WTC11 (cell line): ENCODE data around the gene CBX5. TPM values are rescaled to one million over a fixed set of nuclear protein-coding genes. Genes with fewer than 3 reads are reported as not detected.
"Not testable (repeated sequence)": the region's sequence is repeated elsewhere in the genome, so short reads cannot be mapped to it uniquely, and the experiment has no call there.

Source experiments
- ATAC-seq: fragments of 200-7000 bp; cut with Tn5 transposase; 2 replicates; pipeline ENCODE4 v1.10.0; 2021; ENCODE audit warnings: mild to moderate bottlenecking, moderate library complexity
- CTCF ChIA-PET: fragments of 300-600 bp; sonication (Branson Sonifier 250); formaldehyde crosslinking; loops from one replicate; lab custom pipeline; 2021; ENCODE audit warnings: antibody characterized with exemption; lab: Charles Lee
- POLR2A ChIA-PET: fragments of 350-600 bp; sonication (Branson Sonifier 250); formaldehyde crosslinking; loops from one replicate; lab custom pipeline; 2021; ENCODE audit warnings: antibody characterized with exemption; lab: Charles Lee
- DNase-seq: peaks from one replicate; pipeline ENCODE4 v3.0.0; 2021; ENCODE audit warnings: low spot score
- H3K27ac Mint-ChIP-seq: 2 replicates; pipeline ENCODE4 v1.8.0; 2021; ENCODE audit warnings: mixed read lengths
- H3K27me3 Mint-ChIP-seq: 2 replicates; pipeline ENCODE4 v1.8.0; 2021; ENCODE audit warnings: low read depth, mild to moderate bottlenecking, moderate library complexity, mixed read lengths
- H3K36me3 Mint-ChIP-seq: 2 replicates; pipeline ENCODE4 v1.8.0; 2021; ENCODE audit warnings: mixed read lengths
- H3K4me1 Mint-ChIP-seq: 2 replicates; pipeline ENCODE4 v1.8.0; 2022; ENCODE audit warnings: mixed read lengths
- H3K4me3 Mint-ChIP-seq: 2 replicates; pipeline ENCODE4 v1.8.0; 2021; ENCODE audit warnings: mild to moderate bottlenecking, moderate library complexity, mixed read lengths
- H3K9me3 Mint-ChIP-seq: 2 replicates; pipeline ENCODE4 v1.8.0; 2021; ENCODE audit warnings: mixed read lengths
- AR ChIP-seq: fragments of 250-450 bp; sonication (Bioruptor Pico); IDR thresholded peaks from 2 replicates; pipeline ENCODE4 v1.9.0; 2021; ENCODE audit warnings: mild to moderate bottlenecking
- ATF1 ChIP-seq: sonication (generic); formaldehyde crosslinking; IDR thresholded peaks from 2 replicates; pipeline ENCODE4 v1.8.1; 2023; ENCODE audit warnings: mild to moderate bottlenecking, moderate library complexity, missing genetic modification reagents
- ELF4 ChIP-seq: sonication (generic); formaldehyde crosslinking; IDR thresholded peaks from 2 replicates; pipeline ENCODE4 v1.8.1; 2022; ENCODE audit warnings: low read depth, mild to moderate bottlenecking, moderate library complexity, missing genetic modification reagents
- EMX1 ChIP-seq: fragments of 250-450 bp; sonication (Bioruptor Pico); IDR thresholded peaks from 2 replicates; pipeline ENCODE4 v1.8.0; 2021; ENCODE audit warnings: mild to moderate bottlenecking
- HMGA2 ChIP-seq: fragments of 250-450 bp; sonication (Bioruptor Pico); IDR thresholded peaks from 2 replicates; pipeline ENCODE4 v1.4.0; 2021; ENCODE audit warnings: mild to moderate bottlenecking, moderate library complexity
- JUN ChIP-seq: sonication (generic); formaldehyde crosslinking; IDR thresholded peaks from 2 replicates; pipeline ENCODE4 v1.8.0; 2023; ENCODE audit warnings: mild to moderate bottlenecking, missing genetic modification reagents
- OVOL2 ChIP-seq: fragments of 250-450 bp; sonication (Bioruptor Pico); IDR thresholded peaks from 2 replicates; pipeline ENCODE4 v1.9.0; 2021; ENCODE audit warnings: mild to moderate bottlenecking, borderline replicate concordance
- RELA ChIP-seq: sonication (generic); formaldehyde crosslinking; IDR thresholded peaks from 2 replicates; pipeline ENCODE4 v1.8.1; 2022; ENCODE audit warnings: missing genetic modification reagents, mild to moderate bottlenecking, borderline replicate concordance
- SMAD3 ChIP-seq: sonication (generic); formaldehyde crosslinking; IDR thresholded peaks from 2 replicates; pipeline ENCODE4 v1.8.0; 2022; ENCODE audit warnings: missing genetic modification reagents, mild to moderate bottlenecking, borderline replicate concordance
- SOX15 ChIP-seq: fragments of 250-450 bp; sonication (Bioruptor Pico); IDR thresholded peaks from 2 replicates; pipeline ENCODE4 v1.9.0; 2021; ENCODE audit warnings: mild to moderate bottlenecking
- ZNF423 ChIP-seq: fragments of 250-450 bp; sonication (Bioruptor Pico); IDR thresholded peaks from 2 replicates; pipeline ENCODE4 v2.1.2; 2022; ENCODE audit warnings: mild to moderate bottlenecking, moderate library complexity
- total RNA-seq: library from RNA; stranded (reverse); gene quantifications from 3 replicates; pipeline ENCODE4 v1.2.3, GENCODE V29; 2021
- TF ChIP-seq, protein P1 (sequence below): sonication (generic); formaldehyde crosslinking; IDR thresholded peaks from 2 replicates; pipeline ENCODE4 v1.8.0; 2022; ENCODE audit warnings: mild to moderate bottlenecking, missing genetic modification reagents
- TF ChIP-seq, protein P2 (sequence below): sonication (generic); formaldehyde crosslinking; IDR thresholded peaks from 2 replicates; pipeline ENCODE4 v1.8.0; 2023; ENCODE audit warnings: missing genetic modification reagents, mild to moderate bottlenecking, borderline replicate concordance

Gene CBX5
- total RNA-seq, 1 experiment from 2014 or later, result 182 TPM

DNA sequence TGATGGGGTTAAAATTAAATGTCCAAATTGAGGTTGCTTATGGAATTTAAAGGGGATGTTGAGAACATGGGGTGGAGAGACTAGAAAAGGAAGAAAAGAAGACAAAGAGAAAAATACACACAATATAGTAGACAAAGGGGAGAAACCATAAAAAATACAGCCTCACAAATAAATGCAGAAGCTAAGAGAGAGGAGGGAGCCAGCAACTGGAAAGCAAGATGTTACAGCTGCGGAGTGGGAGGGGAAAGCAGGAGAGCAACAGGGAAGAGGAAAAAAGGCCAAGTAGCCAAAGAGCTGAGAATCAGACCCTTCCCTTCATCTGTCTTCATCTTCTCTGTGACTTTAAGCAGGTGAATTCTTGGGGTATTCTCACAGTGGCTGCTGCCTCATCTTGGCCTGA, 51.5 kb downstream of the CBX5 start:
- POLR2A ChIA-PET, result interaction anchor here (0.9 kb wide), 1 partner anchor 52 kb away, joined by 4 read pairs; the partner anchor contains the start of gene HNRNPA1
- H3K9me3 Mint-ChIP-seq, result no peaks in the 10 kb centered on the region

GRCh38 chr12:54227927-54228326, 52.0 kb downstream of the CBX5 start:
- not testable (repeated sequence) for H3K27ac Mint-ChIP-seq, ATAC-seq, H3K4me3 Mint-ChIP-seq, DNase-seq, H3K4me1 Mint-ChIP-seq, H3K9me3 Mint-ChIP-seq, H3K27me3 Mint-ChIP-seq, H3K36me3 Mint-ChIP-seq
- CTCF ChIA-PET, result interaction anchor here (0.6 to 3.5 kb wide), 12 partner anchors 8 to 172 kb away, joined by 3 to 14 read pairs (median 4); partner anchors contain the start of gene COPZ1
- POLR2A ChIA-PET, result interaction anchor here (0.9 kb wide), 1 partner anchor 52 kb away, joined by 4 read pairs; the partner anchor contains the start of gene HNRNPA1

More for the DNA sequence above, 51.5 kb downstream of the CBX5 start:
- CTCF ChIA-PET, result interaction anchor here (0.8 to 3.5 kb wide), 10 partner anchors 8 to 171 kb away, joined by 3 to 14 read pairs (median 5); partner anchors contain the start of gene COPZ1
- no peak overlapping the region for H3K4me3 Mint-ChIP-seq
- H3K36me3 Mint-ChIP-seq, result no peaks in the 10 kb centered on the region
- H3K27me3 Mint-ChIP-seq, result no peaks in the 10 kb centered on the region
- no peak overlapping the region for H3K27ac Mint-ChIP-seq
- DNase-seq (no peak), ATAC-seq (no peak)
- H3K4me1 Mint-ChIP-seq, result peaks cover 11% of the 10 kb centered on the region
- no peak for TF ChIP-seq AR (CRISPR knock-in tag)

- Mint-ChIP-seq H3K27ac (no peak overlapping the region), H3K27me3 (no peaks in the 10 kb centered on the region), H3K4me1 (peaks cover 6% of the 10 kb centered on the region), H3K36me3 (no peaks in the 10 kb centered on the region), H3K4me3 (no peak overlapping the region), H3K9me3 (no peaks in the 10 kb centered on the region)
- ChIA-PET CTCF (interaction anchor here (0.6 to 3.5 kb wide), 11 partner anchors 9 to 172 kb away, joined by 3 to 14 read pairs (median 4); partner anchors contain the start of gene COPZ1), POLR2A (no interaction called here)
- DNase-seq, result no peak
- ATAC-seq, result peak; percentile 33
- TF ChIP-seq RELA (CRISPR knock-in tag) (no peak), ZNF423 (CRISPR knock-in tag) (no peak), SMAD3 (CRISPR knock-in tag) (no peak), JUN (CRISPR knock-in tag) (no peak), ATF1 (CRISPR knock-in tag) (no peak), EMX1 (no peak), HMGA2 (no peak), ELF4 (CRISPR knock-in tag) (no peak), SOX15 (CRISPR knock-in tag) (no peak), OVOL2 (CRISPR knock-in tag) (no peak)
- TF ChIP-seq, protein P1, sequence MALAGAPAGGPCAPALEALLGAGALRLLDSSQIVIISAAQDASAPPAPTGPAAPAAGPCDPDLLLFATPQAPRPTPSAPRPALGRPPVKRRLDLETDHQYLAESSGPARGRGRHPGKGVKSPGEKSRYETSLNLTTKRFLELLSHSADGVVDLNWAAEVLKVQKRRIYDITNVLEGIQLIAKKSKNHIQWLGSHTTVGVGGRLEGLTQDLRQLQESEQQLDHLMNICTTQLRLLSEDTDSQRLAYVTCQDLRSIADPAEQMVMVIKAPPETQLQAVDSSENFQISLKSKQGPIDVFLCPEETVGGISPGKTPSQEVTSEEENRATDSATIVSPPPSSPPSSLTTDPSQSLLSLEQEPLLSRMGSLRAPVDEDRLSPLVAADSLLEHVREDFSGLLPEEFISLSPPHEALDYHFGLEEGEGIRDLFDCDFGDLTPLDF (CRISPR knock-in tag), result no peak
- TF ChIP-seq, protein P2, sequence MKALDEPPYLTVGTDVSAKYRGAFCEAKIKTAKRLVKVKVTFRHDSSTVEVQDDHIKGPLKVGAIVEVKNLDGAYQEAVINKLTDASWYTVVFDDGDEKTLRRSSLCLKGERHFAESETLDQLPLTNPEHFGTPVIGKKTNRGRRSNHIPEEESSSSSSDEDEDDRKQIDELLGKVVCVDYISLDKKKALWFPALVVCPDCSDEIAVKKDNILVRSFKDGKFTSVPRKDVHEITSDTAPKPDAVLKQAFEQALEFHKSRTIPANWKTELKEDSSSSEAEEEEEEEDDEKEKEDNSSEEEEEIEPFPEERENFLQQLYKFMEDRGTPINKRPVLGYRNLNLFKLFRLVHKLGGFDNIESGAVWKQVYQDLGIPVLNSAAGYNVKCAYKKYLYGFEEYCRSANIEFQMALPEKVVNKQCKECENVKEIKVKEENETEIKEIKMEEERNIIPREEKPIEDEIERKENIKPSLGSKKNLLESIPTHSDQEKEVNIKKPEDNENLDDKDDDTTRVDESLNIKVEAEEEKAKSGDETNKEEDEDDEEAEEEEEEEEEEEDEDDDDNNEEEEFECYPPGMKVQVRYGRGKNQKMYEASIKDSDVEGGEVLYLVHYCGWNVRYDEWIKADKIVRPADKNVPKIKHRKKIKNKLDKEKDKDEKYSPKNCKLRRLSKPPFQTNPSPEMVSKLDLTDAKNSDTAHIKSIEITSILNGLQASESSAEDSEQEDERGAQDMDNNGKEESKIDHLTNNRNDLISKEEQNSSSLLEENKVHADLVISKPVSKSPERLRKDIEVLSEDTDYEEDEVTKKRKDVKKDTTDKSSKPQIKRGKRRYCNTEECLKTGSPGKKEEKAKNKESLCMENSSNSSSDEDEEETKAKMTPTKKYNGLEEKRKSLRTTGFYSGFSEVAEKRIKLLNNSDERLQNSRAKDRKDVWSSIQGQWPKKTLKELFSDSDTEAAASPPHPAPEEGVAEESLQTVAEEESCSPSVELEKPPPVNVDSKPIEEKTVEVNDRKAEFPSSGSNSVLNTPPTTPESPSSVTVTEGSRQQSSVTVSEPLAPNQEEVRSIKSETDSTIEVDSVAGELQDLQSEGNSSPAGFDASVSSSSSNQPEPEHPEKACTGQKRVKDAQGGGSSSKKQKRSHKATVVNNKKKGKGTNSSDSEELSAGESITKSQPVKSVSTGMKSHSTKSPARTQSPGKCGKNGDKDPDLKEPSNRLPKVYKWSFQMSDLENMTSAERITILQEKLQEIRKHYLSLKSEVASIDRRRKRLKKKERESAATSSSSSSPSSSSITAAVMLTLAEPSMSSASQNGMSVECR (CRISPR knock-in tag), result no peak
Observed at GRCh38 chr12:54227376-54227775, 52.5 kb downstream of the CBX5 start.
